ENCODE data around the gene CSDE1.
A peak's percentile ranks its signal among the peaks of the same experiment; 100 is the strongest.

The CSDE1 gene

GRCh38 chr1:114694540-114695310 lies 63.1 kb downstream of the CSDE1 start:
- Histone ChIP-seq H3K27me3 (ENCODE audit: control insufficient read depth, insufficient read depth, low read length) (no peaks in the 10 kb centered on the region), H3K9me3 (ENCODE audit: control insufficient read depth, insufficient read depth, low read length) (no peaks in the 10 kb centered on the region), H3K4me3 (ENCODE audit: low read depth, low read length) (no peak overlapping the region), H3K4me1 (ENCODE audit: control insufficient read depth, insufficient read depth, low read length) (no peaks in the 10 kb centered on the region), H3K36me3 (ENCODE audit: control insufficient read depth, insufficient read depth, low read length) (no peaks in the 10 kb centered on the region), H3K9ac (ENCODE audit: low read depth, low read length) (no peak overlapping the region)

GRCh38 chr1:114692947-114693346 lies 64.8 kb downstream of the CSDE1 start:
- no peak overlapping the region for H3K9ac ChIP-seq (ENCODE audit: low read depth, low read length)
- no peaks in the 10 kb centered on the region for H3K9me3 ChIP-seq (ENCODE audit: control insufficient read depth, insufficient read depth, low read length)
- no peak overlapping the region for H3K4me3 ChIP-seq (ENCODE audit: low read depth, low read length)
- H3K27me3 ChIP-seq (ENCODE audit: control insufficient read depth, insufficient read depth, low read length) = peaks cover 2% of the 10 kb centered on the region
- no peaks in the 10 kb centered on the region for H3K4me1 ChIP-seq (ENCODE audit: control insufficient read depth, insufficient read depth, low read length)
- H3K36me3 ChIP-seq (ENCODE audit: control insufficient read depth, insufficient read depth, low read length) = no peaks in the 10 kb centered on the region

- no peak overlapping the region for H3K4me3 ChIP-seq (ENCODE audit: low read depth, low read length)
- H3K9me3 ChIP-seq (ENCODE audit: control insufficient read depth, insufficient read depth, low read length) = no peaks in the 10 kb centered on the region
- H3K4me1 ChIP-seq (ENCODE audit: control insufficient read depth, insufficient read depth, low read length) = no peaks in the 10 kb centered on the region
- no peaks in the 10 kb centered on the region for H3K36me3 ChIP-seq (ENCODE audit: control insufficient read depth, insufficient read depth, low read length)
- peaks cover 4% of the 10 kb centered on the region for H3K27me3 ChIP-seq (ENCODE audit: control insufficient read depth, insufficient read depth, low read length)
- H3K9ac ChIP-seq (ENCODE audit: low read depth, low read length) = no peak overlapping the region
These were observed 66.7 kb downstream of the CSDE1 start for GRCh38 chr1:114691061-114691460.

GRCh38 chr1:114690148-114690547 lies 67.6 kb downstream of the CSDE1 start:
- no peak overlapping the region for H3K9ac ChIP-seq (ENCODE audit: low read depth, low read length)
- H3K9me3 ChIP-seq (ENCODE audit: control insufficient read depth, insufficient read depth, low read length) = no peaks in the 10 kb centered on the region
- no peaks in the 10 kb centered on the region for H3K36me3 ChIP-seq (ENCODE audit: control insufficient read depth, insufficient read depth, low read length)
- peaks cover 4% of the 10 kb centered on the region for H3K27me3 ChIP-seq (ENCODE audit: control insufficient read depth, insufficient read depth, low read length)
- H3K4me1 ChIP-seq (ENCODE audit: control insufficient read depth, insufficient read depth, low read length) = no peaks in the 10 kb centered on the region
- no peak overlapping the region for H3K4me3 ChIP-seq (ENCODE audit: low read depth, low read length)

- no peaks in the 10 kb centered on the region for H3K36me3 ChIP-seq (ENCODE audit: control insufficient read depth, insufficient read depth, low read length)
- no peak overlapping the region for H3K9ac ChIP-seq (ENCODE audit: low read depth, low read length)
- no peaks in the 10 kb centered on the region for H3K9me3 ChIP-seq (ENCODE audit: control insufficient read depth, insufficient read depth, low read length)
- H3K27me3 ChIP-seq (ENCODE audit: control insufficient read depth, insufficient read depth, low read length) = peaks cover 4% of the 10 kb centered on the region
- no peaks in the 10 kb centered on the region for H3K4me1 ChIP-seq (ENCODE audit: control insufficient read depth, insufficient read depth, low read length)
- H3K4me3 ChIP-seq (ENCODE audit: low read depth, low read length) = no peak overlapping the region
These were observed 69.3 kb downstream of the CSDE1 start for GRCh38 chr1:114688526-114688925.

- Histone ChIP-seq H3K27me3 (ENCODE audit: control insufficient read depth, insufficient read depth, low read length) (peaks cover 4% of the 10 kb centered on the region), H3K4me3 (ENCODE audit: low read depth, low read length) (no peak overlapping the region), H3K9ac (ENCODE audit: low read depth, low read length) (no peak overlapping the region), H3K9me3 (ENCODE audit: control insufficient read depth, insufficient read depth, low read length) (no peaks in the 10 kb centered on the region), H3K4me1 (ENCODE audit: control insufficient read depth, insufficient read depth, low read length) (no peaks in the 10 kb centered on the region), H3K36me3 (ENCODE audit: control insufficient read depth, insufficient read depth, low read length) (no peaks in the 10 kb centered on the region)
These were observed 71.9 kb downstream of the CSDE1 start for GRCh38 chr1:114685851-114686250.

- Histone ChIP-seq H3K36me3 (ENCODE audit: control insufficient read depth, insufficient read depth, low read length) (no peaks in the 10 kb centered on the region), H3K9ac (ENCODE audit: low read depth, low read length) (no peak overlapping the region), H3K27me3 (ENCODE audit: control insufficient read depth, insufficient read depth, low read length) (peaks cover 11% of the 10 kb centered on the region), H3K4me3 (ENCODE audit: low read depth, low read length) (no peak overlapping the region), H3K9me3 (ENCODE audit: control insufficient read depth, insufficient read depth, low read length) (no peaks in the 10 kb centered on the region), H3K4me1 (ENCODE audit: control insufficient read depth, insufficient read depth, low read length) (no peaks in the 10 kb centered on the region)
These were observed 80.1 kb downstream of the CSDE1 start for GRCh38 chr1:114677691-114678090.

GRCh38 chr1:114676115-114676514 lies 81.7 kb downstream of the CSDE1 start:
- no peaks in the 10 kb centered on the region for H3K4me1 ChIP-seq (ENCODE audit: control insufficient read depth, insufficient read depth, low read length)
- H3K27me3 ChIP-seq (ENCODE audit: control insufficient read depth, insufficient read depth, low read length) = peaks cover 11% of the 10 kb centered on the region
- no peak overlapping the region for H3K9ac ChIP-seq (ENCODE audit: low read depth, low read length)
- H3K4me3 ChIP-seq (ENCODE audit: low read depth, low read length) = no peak overlapping the region
- no peaks in the 10 kb centered on the region for H3K9me3 ChIP-seq (ENCODE audit: control insufficient read depth, insufficient read depth, low read length)
- H3K36me3 ChIP-seq (ENCODE audit: control insufficient read depth, insufficient read depth, low read length) = no peaks in the 10 kb centered on the region

- Histone ChIP-seq H3K9ac (ENCODE audit: low read depth, low read length) (no peak overlapping the region), H3K27me3 (ENCODE audit: control insufficient read depth, insufficient read depth, low read length) (peaks cover 11% of the 10 kb centered on the region), H3K4me3 (ENCODE audit: low read depth, low read length) (no peak overlapping the region), H3K4me1 (ENCODE audit: control insufficient read depth, insufficient read depth, low read length) (no peaks in the 10 kb centered on the region), H3K9me3 (ENCODE audit: control insufficient read depth, insufficient read depth, low read length) (no peaks in the 10 kb centered on the region), H3K36me3 (ENCODE audit: control insufficient read depth, insufficient read depth, low read length) (no peaks in the 10 kb centered on the region)
These were observed 85.9 kb downstream of the CSDE1 start for GRCh38 chr1:114671939-114672275.

GRCh38 chr1:114671011-114671938 lies 86.5 kb downstream of the CSDE1 start:
- no peaks in the 10 kb centered on the region for H3K9me3 ChIP-seq (ENCODE audit: control insufficient read depth, insufficient read depth, low read length)
- no peaks in the 10 kb centered on the region for H3K4me1 ChIP-seq (ENCODE audit: control insufficient read depth, insufficient read depth, low read length)
- H3K9ac ChIP-seq (ENCODE audit: low read depth, low read length) = no peak overlapping the region
- H3K36me3 ChIP-seq (ENCODE audit: control insufficient read depth, insufficient read depth, low read length) = no peaks in the 10 kb centered on the region
- H3K4me3 ChIP-seq (ENCODE audit: low read depth, low read length) = peak overlapping the region; percentile 1
- H3K27me3 ChIP-seq (ENCODE audit: control insufficient read depth, insufficient read depth, low read length) = peaks cover 11% of the 10 kb centered on the region

GRCh38 chr1:114670083-114671010 lies 87.4 kb downstream of the CSDE1 start:
- Histone ChIP-seq H3K9ac (ENCODE audit: low read depth, low read length) (peak overlapping the region; percentile 56), H3K4me1 (ENCODE audit: control insufficient read depth, insufficient read depth, low read length) (no peaks in the 10 kb centered on the region), H3K27me3 (ENCODE audit: control insufficient read depth, insufficient read depth, low read length) (peaks cover 9% of the 10 kb centered on the region), H3K9me3 (ENCODE audit: control insufficient read depth, insufficient read depth, low read length) (no peaks in the 10 kb centered on the region), H3K4me3 (ENCODE audit: low read depth, low read length) (peak overlapping the region; percentile 90), H3K36me3 (ENCODE audit: control insufficient read depth, insufficient read depth, low read length) (no peaks in the 10 kb centered on the region)

All from iPS-15b (cell line).